ENCODE results near the gene CSRNP3.

DNA sequence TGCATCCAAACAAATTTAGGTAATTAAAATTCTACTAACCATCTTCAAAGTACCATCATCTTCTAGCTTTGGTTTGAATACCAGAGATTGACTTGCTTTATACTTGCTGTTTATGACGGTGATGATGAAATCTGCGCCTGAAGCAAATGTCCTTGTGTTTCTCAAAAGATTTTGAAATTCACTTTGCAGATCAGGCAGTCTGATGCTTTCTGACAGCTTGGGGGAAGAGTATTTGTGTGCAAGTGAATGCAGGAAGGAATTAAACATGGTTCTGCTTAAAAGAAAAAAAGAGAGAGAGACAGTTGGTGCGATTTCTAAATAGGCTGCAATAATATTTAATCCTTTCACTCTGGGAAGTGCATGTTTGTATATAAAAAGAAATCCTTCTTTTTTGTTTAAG, 29.6 kb downstream of the CSRNP3 start:
- no peak for TF ChIP-seq EZH2 (IDR thresholded peaks at IDR 0.05)
- TF ChIP-seq POLR2AphosphoS5 (IDR thresholded peaks at IDR 0.05; ENCODE audit: low read depth, low read length): no peak
- TF ChIP-seq TCF7L2 (IDR thresholded peaks at IDR 0.05; ENCODE audit: borderline replicate concordance, extremely low read depth, insufficient read depth, insufficient read length): no peak
- no peak for TF ChIP-seq SIN3A (IDR thresholded peaks at IDR 0.05; ENCODE audit: low read depth)
